HG02885 (cell line): ENCODE data around the gene CROCC.

Experiments
- ATAC-seq: cut with Tn5 transposase; IDR thresholded peaks from one replicate; pipeline ENCODE4 v1.9.1; 2021; ENCODE audit warnings: mild to moderate bottlenecking; ENCODE audit not compliant: unreplicated experiment, poor library complexity

CROCC gene

DNA sequence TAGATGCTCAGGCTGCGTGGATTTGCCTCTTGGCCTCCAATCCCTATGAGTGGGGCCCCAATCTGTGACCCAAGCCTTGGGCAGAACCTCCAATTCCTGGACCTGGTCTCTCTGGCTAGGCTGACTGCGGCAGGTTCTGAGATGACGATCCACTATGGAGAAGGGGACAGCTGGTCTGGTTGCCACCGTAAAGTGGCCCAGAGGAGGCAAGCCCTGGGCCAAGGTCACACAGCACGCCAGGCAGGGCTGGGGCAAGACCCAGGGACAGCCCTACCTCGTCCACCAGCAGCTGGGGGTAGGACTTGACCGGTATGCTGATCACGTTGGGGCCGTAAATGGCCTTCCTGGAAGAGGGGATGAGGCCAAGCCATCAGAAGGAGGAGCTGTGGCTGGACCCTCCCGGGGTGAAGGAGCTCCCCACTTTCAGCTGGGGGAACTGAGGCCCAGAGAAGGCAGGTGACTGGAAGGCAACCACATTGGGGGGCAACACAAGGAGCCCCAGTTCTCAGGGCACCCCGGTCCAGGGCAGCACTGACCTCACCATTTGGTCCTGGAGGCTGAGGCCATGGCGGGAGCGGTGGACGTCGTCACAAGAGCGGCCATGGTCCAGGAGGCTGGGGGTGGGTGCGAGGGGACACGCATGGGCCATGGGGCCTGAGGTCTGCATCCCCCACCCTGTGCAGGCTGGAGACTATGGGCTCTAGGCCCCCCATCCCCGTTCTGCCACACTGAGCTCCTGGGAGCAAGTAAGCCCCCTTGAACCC is 80.2 kb downstream of the CROCC start:
- no peak for ATAC-seq

DNA sequence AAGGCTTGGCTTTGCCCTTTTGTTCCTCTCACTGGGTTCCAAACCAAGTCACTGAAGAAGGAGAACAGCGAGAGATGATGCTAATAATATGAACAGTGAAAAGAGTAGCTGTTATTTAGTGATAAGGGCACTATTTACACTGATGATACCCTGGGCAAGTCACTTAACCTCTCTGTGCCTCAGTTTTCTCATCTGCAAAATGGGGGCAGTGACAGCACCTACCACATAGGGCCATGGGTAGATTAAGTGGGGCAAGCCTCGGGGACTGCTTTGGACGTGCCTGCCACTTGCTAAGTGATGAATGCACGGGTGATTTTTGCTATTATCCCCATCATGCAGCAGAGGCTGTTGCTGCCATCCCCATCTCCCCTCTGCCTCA is 80.8 kb downstream of the CROCC start:
- no peak for ATAC-seq

DNA sequence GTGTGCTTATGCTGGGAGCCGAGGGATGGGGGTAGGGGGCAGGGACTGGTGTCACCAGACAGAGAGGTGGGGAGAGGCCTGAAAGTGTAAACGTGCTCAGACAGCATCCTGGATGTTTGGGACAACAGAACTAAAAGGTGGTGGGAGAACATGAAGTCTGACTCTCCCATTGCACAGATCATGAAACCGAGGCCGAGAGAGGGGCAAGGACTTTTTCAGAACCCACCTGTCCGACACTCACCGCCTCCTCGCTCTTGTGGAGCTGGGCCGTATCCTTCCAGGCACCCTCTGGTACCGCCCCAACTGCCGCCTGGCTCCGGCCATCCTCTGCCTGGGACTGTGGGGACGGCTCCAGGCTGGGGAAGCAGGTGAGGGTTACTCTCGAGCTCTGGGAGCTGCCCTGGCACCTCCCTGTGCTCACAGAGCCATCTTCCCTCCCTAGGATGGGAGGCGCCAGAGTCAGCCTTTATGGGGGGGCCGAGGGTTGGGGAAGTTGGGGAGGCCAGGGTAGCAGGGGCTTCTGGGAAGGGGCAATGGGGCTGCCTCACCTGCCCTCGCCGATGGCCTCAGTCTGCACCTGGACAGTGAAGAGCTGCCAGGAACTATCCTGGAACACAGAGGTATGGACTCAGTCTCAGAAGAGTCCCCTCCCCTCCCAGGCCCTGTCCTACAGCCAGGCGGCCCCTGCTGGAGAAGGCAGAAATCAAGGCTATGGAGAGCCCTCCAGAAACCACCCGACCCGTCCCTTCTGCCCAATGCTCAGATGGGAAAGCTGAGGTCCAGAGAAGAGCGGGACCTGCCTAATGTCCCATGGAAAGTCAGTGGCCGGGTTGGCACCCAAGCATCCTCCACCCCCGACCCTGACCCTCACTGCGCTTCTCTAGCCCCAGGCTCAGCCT is 83.0 kb downstream of the CROCC start:
- no peak for ATAC-seq

DNA sequence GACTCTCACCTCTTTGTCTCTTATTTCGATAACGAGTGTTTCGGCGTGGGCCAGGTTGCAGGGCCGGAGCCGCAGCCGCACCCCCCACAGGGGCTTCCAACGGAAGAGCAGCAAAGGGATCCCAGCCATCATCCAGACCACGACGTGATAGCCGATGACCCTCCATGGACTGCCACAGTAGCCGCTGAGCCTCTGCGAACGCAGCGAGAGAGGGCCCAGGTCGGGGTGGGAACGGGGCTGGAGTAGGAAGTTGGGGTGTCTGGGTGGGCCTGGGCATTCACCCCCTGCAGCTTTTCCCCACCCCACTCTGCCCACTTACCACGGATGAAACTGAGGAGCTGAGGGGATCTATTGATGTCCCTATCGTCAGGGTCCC is 83.6 kb downstream of the CROCC start:
- no peak for ATAC-seq

DNA sequence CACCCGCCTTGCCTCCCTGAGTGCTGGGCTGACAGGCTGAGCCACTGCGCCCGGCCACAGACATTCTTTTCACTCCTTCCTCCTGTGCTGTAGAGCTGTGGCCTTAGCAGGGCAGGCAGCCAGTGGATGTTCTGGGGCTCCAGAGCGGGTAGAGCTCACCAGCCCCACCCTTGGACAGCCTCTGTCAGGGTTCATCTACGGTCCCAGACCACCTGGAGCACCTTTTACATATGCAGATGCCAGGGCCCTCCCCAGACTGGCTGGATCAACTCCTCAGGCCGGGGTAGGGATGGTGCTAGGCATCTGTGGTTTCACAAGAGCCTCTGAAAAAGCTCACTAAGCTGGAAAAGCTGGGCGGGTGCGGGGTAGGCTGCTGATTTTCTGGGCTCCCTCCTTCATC is 85.4 kb downstream of the CROCC start:
- ATAC-seq = no peak

DNA sequence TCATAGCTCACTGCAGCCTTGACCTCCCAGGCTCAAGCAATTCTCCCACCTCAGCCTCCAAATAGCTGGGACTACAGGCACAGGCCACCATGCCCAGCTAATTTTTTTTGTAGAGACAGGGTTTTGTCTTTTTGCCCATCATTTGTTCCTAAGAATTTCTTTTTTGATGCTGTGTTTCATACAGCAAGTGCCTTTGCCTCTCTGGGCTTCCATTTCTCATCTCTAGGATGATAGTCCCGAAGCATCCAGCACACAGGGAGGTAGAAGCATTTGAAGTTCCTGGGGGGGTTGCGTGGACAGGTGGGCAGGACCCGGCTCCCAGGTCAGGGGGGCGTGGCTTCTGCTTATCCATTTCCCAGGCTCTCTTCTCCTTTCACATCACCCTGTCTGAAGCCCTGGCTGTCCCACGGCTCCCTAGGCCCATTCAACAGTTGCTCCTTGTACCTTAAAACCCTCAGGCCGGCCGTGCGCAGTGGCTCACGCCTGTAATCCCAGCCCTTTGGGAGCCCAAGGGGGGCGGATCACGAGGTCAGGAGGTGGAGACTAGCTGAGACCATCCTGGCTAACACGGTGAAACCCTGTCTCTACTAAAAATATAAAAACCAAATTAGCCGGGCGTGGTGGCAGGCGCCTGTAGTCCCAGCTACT is 86.6 kb downstream of the CROCC start:
- no peak for ATAC-seq

DNA sequence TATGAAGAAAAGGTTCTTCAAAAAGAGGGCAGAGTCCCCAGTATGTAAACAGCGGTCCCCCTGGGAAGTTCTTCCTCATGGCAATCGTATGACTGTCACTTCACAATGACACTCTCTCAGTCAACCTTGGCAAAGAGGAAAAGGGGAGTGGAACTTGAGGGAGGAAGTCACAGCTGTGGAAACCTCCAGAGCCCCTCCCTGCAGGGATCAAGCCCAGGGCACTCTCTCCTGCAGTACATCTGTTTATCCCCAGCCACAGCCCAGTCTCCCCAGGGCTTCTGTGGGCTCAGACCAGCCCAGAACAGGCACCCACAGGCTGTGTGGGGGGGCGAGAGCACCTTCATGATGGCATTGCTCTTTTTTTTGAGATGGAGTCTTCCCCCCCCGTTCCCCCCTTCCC is 88.0 kb downstream of the CROCC start:
- no peak for ATAC-seq

DNA sequence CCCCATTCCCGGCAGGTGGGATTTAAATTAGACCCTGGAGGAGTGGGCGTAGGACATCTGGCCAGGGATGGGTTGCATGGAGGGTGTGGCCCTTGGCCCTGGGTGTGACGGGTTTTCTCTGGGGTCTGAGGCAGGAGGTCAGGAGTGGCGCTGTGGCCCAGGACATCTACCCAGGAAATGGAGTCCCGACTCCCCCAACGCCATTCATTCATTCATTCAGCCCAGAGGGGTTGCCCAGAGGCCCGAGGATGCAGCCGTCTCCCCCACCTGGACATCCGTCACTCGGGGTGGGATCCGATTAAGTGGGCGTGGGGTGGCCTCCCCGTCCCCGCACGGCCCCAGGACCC is 89.3 kb downstream of the CROCC start:
- ATAC-seq = no peak

DNA sequence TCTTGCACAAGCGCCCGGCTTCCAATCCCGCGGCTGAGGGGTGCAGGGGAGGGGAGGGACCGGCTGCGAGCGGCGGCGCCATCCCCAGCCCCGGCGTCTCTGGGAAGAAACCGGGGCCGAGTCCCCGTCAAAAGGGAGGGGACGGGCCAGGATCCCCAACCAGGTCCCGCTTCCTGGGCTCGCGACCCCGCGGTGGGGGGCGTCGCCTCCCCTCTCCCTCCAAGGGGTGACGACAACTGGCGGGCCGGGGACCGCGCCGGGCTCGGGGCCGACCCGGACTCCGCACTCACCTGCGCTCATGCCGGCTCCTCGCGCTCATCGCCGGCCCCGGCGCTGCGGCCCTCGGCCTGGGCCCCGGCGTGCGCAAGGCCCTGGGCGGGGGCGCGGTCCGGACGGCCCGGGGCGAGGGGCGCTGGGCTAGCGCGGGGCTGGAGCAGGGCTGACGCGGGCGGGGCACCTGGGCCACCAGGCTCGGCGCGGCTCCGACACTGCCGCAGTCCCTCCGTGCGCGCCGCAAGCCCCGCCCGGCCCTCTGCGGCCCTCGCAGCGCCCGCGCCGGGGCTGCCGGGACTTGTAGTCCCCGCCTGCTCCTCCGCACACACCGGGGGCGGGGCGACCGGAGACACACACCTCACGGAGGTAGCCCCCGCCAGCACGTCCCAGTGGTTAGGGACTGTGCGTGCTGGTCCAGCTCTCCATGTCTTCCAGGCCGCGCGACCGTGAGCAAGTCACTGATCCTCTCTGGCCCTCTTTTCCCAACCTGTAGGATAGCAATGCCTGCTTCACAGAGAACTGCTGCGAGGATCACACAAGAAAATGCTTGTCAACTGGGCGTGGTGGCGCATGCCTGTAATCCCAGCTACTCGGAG is 89.9 kb downstream of the CROCC start, which contains the start of gene ATP13A2:
ATP13A2 (minus strand) TSS at position 490 of the 869 bp plus-strand sequence; CDS start at position 300, 190 bp downstream.
- peak; percentile 85 for ATAC-seq

DNA sequence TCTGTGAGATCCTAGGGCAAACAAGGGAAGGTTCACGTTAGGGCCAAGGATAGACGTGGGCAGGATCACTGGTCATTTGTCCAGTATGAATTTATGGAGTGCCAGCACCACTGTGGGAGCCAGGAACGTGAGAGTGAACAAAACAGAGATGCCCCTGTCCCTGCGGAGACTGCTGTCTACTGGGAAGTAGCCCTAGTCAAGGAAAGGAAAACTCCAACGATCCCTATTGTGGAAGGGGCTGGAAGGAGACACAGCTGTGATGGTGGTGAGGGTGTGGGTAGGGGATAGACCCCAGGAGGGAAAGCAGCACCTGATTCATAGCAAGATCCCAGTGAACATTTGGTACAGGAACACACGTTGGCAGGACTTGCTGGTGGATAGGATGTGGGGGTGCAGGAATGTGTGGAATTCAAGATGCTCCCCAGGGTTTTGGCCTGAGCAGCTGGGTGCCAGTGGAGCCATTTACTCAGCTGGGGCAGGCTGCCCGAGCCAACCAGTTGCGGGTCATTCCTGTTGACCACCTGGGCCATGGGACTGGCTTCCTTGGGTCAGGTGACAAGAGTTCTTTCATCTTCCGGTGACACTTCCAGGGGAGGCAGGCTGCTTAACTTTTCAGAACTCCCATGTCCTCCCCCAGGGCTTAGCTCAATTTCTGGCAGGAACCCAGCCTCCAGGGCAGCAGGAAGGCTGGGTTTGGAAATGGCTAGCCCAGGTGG is 91.2 kb downstream of the CROCC start:
- no peak for ATAC-seq

DNA sequence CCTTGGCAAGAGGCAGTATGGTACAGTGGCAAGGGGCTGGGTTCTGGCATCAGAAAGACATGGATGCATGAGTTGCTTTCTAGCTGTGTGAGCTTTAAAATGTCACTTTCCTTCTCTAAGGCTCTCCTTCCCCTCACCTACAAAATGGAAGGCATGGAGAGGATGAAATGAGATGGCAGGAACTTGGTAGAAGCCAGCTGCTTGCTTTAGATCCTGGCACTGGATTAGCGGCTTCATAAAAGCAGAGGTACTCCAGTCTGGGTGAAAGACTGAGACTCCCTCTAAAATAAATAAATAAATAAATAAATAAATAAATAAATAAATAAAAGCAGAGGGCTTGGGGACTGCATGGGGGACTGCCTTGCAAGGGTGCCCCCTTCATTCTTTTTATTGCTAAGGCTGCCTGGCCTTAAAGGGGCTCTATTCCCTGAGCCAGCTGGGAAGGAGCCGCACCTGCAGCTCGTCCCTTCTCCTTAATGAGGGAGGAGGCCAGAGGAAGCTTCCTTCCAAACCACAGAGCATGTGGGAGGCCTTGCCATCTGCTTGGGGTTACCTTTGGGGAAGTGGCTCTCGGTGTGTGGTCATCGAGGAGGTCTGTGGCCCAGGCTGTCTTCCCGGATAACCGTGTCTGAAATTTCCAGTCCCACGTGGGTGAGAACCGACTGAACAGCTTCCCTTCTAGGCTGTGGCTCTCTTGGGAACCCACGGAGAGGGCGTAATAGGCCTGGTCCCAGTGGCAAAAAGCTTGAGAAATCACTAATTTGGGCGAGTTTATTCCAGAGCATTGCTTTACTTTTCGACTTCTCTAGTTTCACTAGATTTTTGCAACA is 92.0 kb downstream of the CROCC start:
- ATAC-seq = no peak

DNA sequence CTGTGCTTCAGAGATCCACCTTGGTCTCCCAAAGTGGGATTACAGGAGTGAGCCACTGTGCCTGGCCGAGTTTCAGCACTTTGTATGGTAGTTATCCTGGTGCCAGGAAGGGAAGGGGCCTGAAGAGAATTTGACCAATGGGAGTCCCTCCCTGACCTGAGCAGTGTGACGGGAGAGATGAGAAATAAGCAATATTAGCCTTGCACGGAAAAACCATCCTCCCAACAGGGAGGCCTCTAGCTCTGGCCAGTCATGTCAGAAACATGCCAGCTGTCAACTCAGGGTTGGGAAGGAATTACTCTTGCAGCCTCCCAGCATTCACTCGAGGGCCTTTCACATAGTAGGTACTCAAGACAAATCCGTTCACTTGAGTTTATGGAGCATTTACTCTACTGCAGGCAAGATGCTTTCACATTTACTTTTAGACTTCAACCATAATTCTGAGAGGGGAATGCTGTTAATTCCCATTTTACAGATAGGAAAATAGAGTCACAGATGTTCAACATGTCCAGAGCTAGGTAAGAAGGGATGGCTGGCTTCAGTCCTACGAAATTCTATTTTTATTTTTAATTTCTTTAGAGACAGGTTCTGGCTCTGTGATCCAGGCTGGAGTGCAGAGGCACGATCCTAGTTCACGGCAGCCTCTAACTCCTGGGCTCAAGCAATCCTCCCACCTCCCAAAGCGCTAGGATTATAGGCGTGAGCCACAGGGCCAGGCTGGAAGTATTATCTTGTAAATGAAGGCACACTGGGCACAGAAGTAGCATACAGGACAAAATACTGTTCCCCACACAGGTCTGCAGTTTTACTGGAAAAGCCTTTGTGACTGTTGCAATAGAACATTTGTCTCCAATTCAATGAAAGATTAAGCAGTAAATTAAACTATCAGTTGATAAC is 93.2 kb downstream of the CROCC start:
- no peak for ATAC-seq

DNA sequence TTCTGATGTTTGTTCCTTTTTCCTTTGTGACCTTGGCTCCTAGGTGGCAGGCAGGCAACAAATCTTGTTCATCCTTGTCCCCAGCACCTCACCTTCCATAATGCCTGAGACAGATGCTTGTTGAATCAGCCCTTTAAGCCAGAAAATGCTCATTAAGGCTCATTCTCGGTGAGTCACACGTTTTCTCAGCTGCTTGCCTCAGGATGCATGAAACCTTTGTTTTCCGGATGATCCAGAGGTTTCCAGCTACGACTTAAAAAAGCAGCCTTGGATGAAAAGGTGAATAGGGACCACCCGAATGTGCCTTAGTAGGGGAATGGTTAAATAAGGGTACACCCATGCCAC is 94.6 kb downstream of the CROCC start:
- no peak for ATAC-seq

DNA sequence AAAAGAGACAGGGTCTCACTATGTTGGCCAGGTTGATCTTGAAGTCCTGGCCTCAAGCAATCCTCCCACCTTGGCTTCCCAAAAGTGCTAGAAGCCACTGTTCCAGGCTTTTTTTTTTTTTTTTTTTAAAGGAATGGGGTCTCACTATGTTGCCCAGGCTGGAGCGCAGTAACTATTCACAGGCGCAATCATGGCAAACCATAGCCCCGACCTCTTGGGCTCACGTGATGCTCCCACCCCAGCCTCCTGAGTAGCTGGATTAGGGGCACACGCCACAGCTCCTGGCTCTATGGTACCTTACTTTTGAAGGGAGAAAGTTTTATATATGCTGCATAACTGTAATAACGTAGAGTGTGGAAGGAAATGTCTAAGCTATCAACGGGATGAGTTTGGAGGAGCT is 95.7 kb downstream of the CROCC start:
- no peak for ATAC-seq

DNA sequence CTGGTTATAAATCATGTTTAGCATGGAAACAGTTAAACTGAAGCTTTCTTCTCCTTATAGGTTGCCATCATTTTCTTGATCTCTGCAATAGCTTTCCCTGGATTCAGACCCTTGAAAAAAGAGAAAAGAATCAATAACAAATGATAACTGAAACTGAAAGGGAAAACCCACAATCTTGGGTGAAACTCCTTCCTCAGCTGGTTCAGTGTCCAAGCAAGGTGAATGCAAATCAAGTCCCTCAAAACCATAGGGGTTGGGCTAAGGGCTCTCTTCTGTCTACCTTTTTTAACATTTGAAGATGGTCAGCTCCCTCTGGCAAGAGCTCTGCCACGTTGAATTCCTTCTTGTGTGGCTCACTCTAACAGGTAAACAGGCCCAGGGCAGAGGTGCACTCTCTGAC is 97.1 kb downstream of the CROCC start:
- ATAC-seq = no peak

DNA sequence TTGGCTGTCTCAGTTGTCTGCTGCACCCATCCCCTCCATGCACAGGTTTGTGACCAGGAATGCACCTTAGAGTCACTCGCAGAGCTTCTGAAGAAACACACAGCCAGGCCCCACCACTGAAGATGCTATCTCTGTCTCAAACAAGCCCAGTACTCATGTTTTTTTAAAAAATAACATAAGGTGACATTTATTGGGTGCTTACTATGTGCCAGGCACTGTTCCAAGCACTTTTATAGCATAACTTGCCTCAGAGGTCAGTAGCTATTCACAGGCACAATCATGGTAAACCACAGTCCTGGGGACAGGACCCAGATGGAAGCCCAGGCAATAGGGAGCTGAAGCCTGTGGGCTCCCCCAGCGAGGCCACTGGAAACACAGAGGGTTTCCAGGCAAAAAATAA is 98.8 kb downstream of the CROCC start:
- no peak for ATAC-seq

DNA sequence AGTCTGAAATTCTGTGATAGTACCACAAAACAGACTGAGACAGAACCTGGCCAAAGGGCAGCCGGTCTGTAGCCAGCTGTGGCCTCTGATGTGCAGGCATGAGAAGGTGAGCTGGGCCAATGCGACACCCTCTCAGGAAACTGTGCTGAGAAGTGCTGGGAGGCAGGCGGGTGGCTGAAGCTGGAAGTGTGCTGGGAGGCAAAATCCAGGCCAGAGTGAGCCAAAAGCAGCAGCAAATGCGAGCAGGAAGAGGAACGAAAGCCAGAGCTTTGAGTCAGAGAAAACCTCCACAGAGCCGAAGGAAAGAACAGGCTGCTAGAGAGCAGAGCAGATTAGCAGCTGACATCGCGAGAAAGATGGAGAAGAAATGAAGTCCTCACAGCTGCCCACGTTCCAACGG is 100.2 kb downstream of the CROCC start:
- ATAC-seq = no peak
